OCI-LY7 (cell line): ENCODE measurements around the gene PARN. TPM values are rescaled to one million over a fixed set of nuclear protein-coding genes. Genes with fewer than 3 reads are reported as not detected.
"Not testable (repeated sequence)": the region's sequence is repeated elsewhere in the genome, so short reads cannot be mapped to it uniquely, and the experiment has no call there.

ENCODE experiments used
- BruUV-seq: library from RNA; stranded (reverse); fragments of 400-500 nt; replicated peaks from 2 replicates; lab custom pipeline; 2021; lab: Mats Ljungman, UMichigan
- CTCF ChIA-PET: fragments of 300-600 bp; sonication (Branson Sonifier 250); formaldehyde crosslinking; loops from one replicate; lab custom pipeline; 2022; ENCODE audit warnings: antibody characterized with exemption; ENCODE audit not compliant: unreplicated experiment; lab: Charles Lee
- POLR2A ChIA-PET: fragments of 300-600 bp; sonication (Branson Sonifier 250); formaldehyde crosslinking; loops from one replicate; lab custom pipeline; 2022; ENCODE audit warnings: antibody characterized with exemption; lab: Charles Lee
- DNase-seq: peaks from one replicate; pipeline ENCODE4 v3.0.0-alpha.2; 2015; ENCODE audit warnings: low spot score
- H2AFZ ChIP-seq: fragments of 200-600 bp; sonication (generic), shearing (Covaris generic); 2 replicates; pipeline ENCODE4 v1.6.1; 2014; ENCODE audit warnings: mild to moderate bottlenecking, antibody characterized with exemption, low read length, moderate library complexity
- H3K27ac ChIP-seq: fragments of 200-600 bp; sonication (generic); 2 replicates; pipeline ENCODE4 v1.5.1; 2014; ENCODE audit warnings: mixed run types, low read depth, mild to moderate bottlenecking, moderate library complexity, low read length, inconsistent platforms; ENCODE audit not compliant: poor library complexity, severe bottlenecking
- H3K36me3 ChIP-seq: fragments of 200-600 bp; sonication (generic); 2 replicates; pipeline ENCODE4 v1.6.1; 2014; ENCODE audit warnings: mild to moderate bottlenecking, antibody characterized with exemption, low read length, moderate library complexity, mixed read lengths; ENCODE audit not compliant: insufficient read depth
- H3K4me1 ChIP-seq: fragments of 200-600 bp; sonication (generic); 2 replicates; pipeline ENCODE4 v1.5.1; 2014; ENCODE audit warnings: mild to moderate bottlenecking, low read length; ENCODE audit not compliant: insufficient read depth, poor library complexity, severe bottlenecking
- H3K4me2 ChIP-seq: fragments of 200-600 bp; sonication (generic); 2 replicates; pipeline ENCODE4 v1.6.1; 2014; ENCODE audit warnings: mild to moderate bottlenecking, low read length
- H3K4me3 ChIP-seq: fragments of 200-600 bp; sonication (generic); 2 replicates; pipeline ENCODE4 v1.5.1; 2014; ENCODE audit warnings: mild to moderate bottlenecking, low read depth, low read length; ENCODE audit not compliant: poor library complexity, severe bottlenecking
- H3K79me2 ChIP-seq: fragments of 200-600 bp; sonication (generic); 2 replicates; pipeline ENCODE4 v1.6.1; 2016; ENCODE audit warnings: low read depth, mild to moderate bottlenecking, low read length, moderate library complexity, mixed read lengths; ENCODE audit not compliant: insufficient read depth
- H3K9me2 ChIP-seq: fragments of 200-600 bp; sonication (generic); 2 replicates; pipeline ENCODE4 v1.6.1; 2016; ENCODE audit warnings: mild to moderate bottlenecking, low read length, mixed read lengths; ENCODE audit not compliant: insufficient read depth
- H3K9me3 ChIP-seq: fragments of 200-600 bp; sonication (generic); 2 replicates; pipeline ENCODE4 v1.6.1; 2014; ENCODE audit warnings: mild to moderate bottlenecking, mixed run types, low read length, mixed read lengths
- H4K20me1 ChIP-seq: fragments of 200-600 bp; sonication (generic); 2 replicates; pipeline ENCODE4 v1.6.1; 2014; ENCODE audit warnings: mild to moderate bottlenecking, antibody characterized with exemption, low read length, moderate library complexity, mixed read lengths; ENCODE audit not compliant: insufficient read depth
- CTCF ChIP-seq: fragments of 200-600 bp; sonication (generic); conservative IDR thresholded peaks from 2 replicates; pipeline ENCODE4 v1.5.1; 2014; ENCODE audit warnings: mild to moderate bottlenecking, antibody characterized with exemption, low read length, moderate library complexity, mixed read lengths
- EZH2phosphoT487 ChIP-seq: fragments of 200-600 bp; sonication (generic); IDR thresholded peaks from 2 replicates; pipeline ENCODE4 v1.6.1; 2018; ENCODE audit warnings: low read depth, borderline replicate concordance, mild to moderate bottlenecking, mixed run types, antibody characterized with exemption, low read length, moderate library complexity, mixed read lengths
- intact Hi-C: fragments of 100-400 bp; cut with micrococcal nuclease; formaldehyde crosslinking; loops from one replicate; pipeline ENCODE4 v1.10.0; 2022; ENCODE audit not compliant: unreplicated experiment
- total RNA-seq, 2 experiments: library from RNA; depleted of rRNA in 1 of 2; stranded (reverse); fragments of >200 nt in 1 of 2; shearing (Covaris generic) in 1 of 2; gene quantifications; 2 replicates each; pipeline ENCODE4 v1.2.3, GENCODE V29; 2014 to 2022

Gene PARN
- total RNA-seq, 2 experiments from 2014 or later, result 40.1 to 76.5 TPM

GRCh38 chr16:14434860-14435259 lies 195.2 kb downstream of the PARN start:
- DNase-seq, result no peak

GRCh38 chr16:14428971-14429637 lies 201.0 kb downstream of the PARN start:
- CTCF ChIA-PET, H4K20me1 ChIP-seq, H2AFZ ChIP-seq, H3K4me2 ChIP-seq, H3K79me2 ChIP-seq, DNase-seq, H3K4me1 ChIP-seq, H3K27ac ChIP-seq, intact Hi-C loops, H3K4me3 ChIP-seq, H3K9me2 ChIP-seq, BruUV-seq, POLR2A ChIA-PET, H3K9me3 ChIP-seq: not testable (repeated sequence)
- H3K36me3 ChIP-seq, result peaks cover 18% of the 10 kb centered on the region

More at GRCh38 chr16:14434860-14435259, 195.2 kb downstream of the PARN start:
- Histone ChIP-seq H3K4me2 (no peak overlapping the region), H2AFZ (no peak overlapping the region), H3K79me2 (no peaks in the 10 kb centered on the region), H3K9me3 (no peaks in the 10 kb centered on the region), H3K4me1 (peaks cover 8% of the 10 kb centered on the region), H4K20me1 (no peaks in the 10 kb centered on the region), H3K27ac (no peak overlapping the region), H3K9me2 (no peaks in the 10 kb centered on the region), H3K36me3 (peaks cover 37% of the 10 kb centered on the region), H3K4me3 (no peak overlapping the region)
- no peak for TF ChIP-seq EZH2phosphoT487
- TF ChIP-seq CTCF, result no peak
- intact Hi-C loops, result no loop called here
- CTCF ChIA-PET, result no interaction called here
- no TSS peak for BruUV-seq
- POLR2A ChIA-PET, result interaction anchor here (0.6 kb wide), 1 partner anchor 68 kb away, joined by 8 read pairs; no protein-coding TSS in a partner anchor

- H3K4me1 ChIP-seq, result no peaks in the 10 kb centered on the region
- intact Hi-C loops, result no loop called here
- no peaks in the 10 kb centered on the region for H3K9me3 ChIP-seq
- H3K4me3 ChIP-seq, result no peak overlapping the region
- no peak overlapping the region for H2AFZ ChIP-seq
- no TSS peak for BruUV-seq
- CTCF ChIA-PET, result no interaction called here
- no peaks in the 10 kb centered on the region for H3K79me2 ChIP-seq
- H4K20me1 ChIP-seq, result no peaks in the 10 kb centered on the region
- peaks cover 9% of the 10 kb centered on the region for H3K36me3 ChIP-seq
- TF ChIP-seq EZH2phosphoT487 (no peak), CTCF (no peak)
- no peak overlapping the region for H3K27ac ChIP-seq
- no peak overlapping the region for H3K4me2 ChIP-seq
- POLR2A ChIA-PET, result interaction anchor here (0.7 kb wide), 1 partner anchor 89 kb away, joined by 5 read pairs; no protein-coding TSS in a partner anchor
- no peaks in the 10 kb centered on the region for H3K9me2 ChIP-seq
- DNase-seq, result no peak
Measured at GRCh38 chr16:14428043-14428442, 202.0 kb downstream of the PARN start.
